GM12878 (cell line): ENCODE results near the gene TBCE. TPM values are rescaled to one million over a fixed set of nuclear protein-coding genes. Genes with fewer than 3 reads are reported as not detected.

ENCODE experiments used
- ATAC-seq: fragments of 200-7000 bp; cut with Tn5 transposase; 3 replicates; pipeline ENCODE4 v1.9.1; 2020; ENCODE audit warnings: mild to moderate bottlenecking, moderate library complexity
- BruUV-seq: library from RNA; stranded (reverse); fragments of 400-500 nt; replicated peaks from 2 replicates; lab custom pipeline; 2021; lab: Mats Ljungman, UMichigan
- CTCF ChIA-PET: fragments of 300-600 bp; sonication (Branson Sonifier 250); formaldehyde crosslinking; extraction: SDS; loops from one replicate; lab custom pipeline; 2021; ENCODE audit warnings: inconsistent platforms; lab: Yijun Ruan, JAX
- POLR2A ChIA-PET: fragments of 350-600 bp; formaldehyde crosslinking; extraction: SDS; loops from one replicate; lab custom pipeline; 2021; ENCODE audit warnings: inconsistent platforms; lab: Charles Lee
- RAD21 ChIA-PET: fragments of 300-600 bp; sonication (Branson Sonifier 250); formaldehyde crosslinking; loops from one replicate; lab custom pipeline; 2023; ENCODE audit warnings: antibody characterized with exemption; ENCODE audit not compliant: unreplicated experiment; lab: Charles Lee
- SMC1A ChIA-PET: fragments of 300-600 bp; sonication (Branson Sonifier 250); formaldehyde crosslinking; loops from one replicate; lab custom pipeline; 2023; ENCODE audit not compliant: unreplicated experiment, uncharacterized antibody; lab: Charles Lee
- DNase-seq: peaks from one replicate; pipeline ENCODE4 v3.0.0-alpha.2; 2011; ENCODE audit warnings: low read depth, low spot score
- FAIRE-seq: peaks from 3 replicates; lab custom pipeline; 2011; peaks lifted over from hg19 to GRCh38; lab: Jason Lieb, UNC
- H2AFZ ChIP-seq: 2 replicates; pipeline ENCODE4 v1.6.0; 2011; ENCODE audit warnings: low read depth, low read length, control low read depth; ENCODE audit not compliant: control insufficient read depth
- H3K27ac ChIP-seq: 2 replicates; pipeline ENCODE4 v1.5.1; 2011; ENCODE audit warnings: control low read depth; ENCODE audit not compliant: control insufficient read depth, insufficient read depth
- H3K27me3 ChIP-seq, 2 experiments: replicated peaks in 1 of 2; 2 replicates each; pipeline versions ENCODE4 v1.6.0 to v1.6.1; 2011; ENCODE audit warnings: low read length in 1 of 2; ENCODE audit not compliant: control insufficient read depth in 2 of 2, insufficient read depth in 2 of 2
- H3K36me3 ChIP-seq, 2 experiments: 2 replicates each; pipeline ENCODE4 v1.5.1; 2011; ENCODE audit warnings: low read length in 1 of 2; ENCODE audit not compliant: control insufficient read depth in 2 of 2, insufficient read depth in 2 of 2
- H3K4me1 ChIP-seq: 2 replicates; pipeline ENCODE4 v1.6.1; 2011; ENCODE audit warnings: mild to moderate bottlenecking, low read length, moderate library complexity, mixed read lengths; ENCODE audit not compliant: control insufficient read depth, insufficient read depth
- H3K4me2 ChIP-seq: 2 replicates; pipeline ENCODE4 v1.6.0; 2011; ENCODE audit warnings: control low read depth; ENCODE audit not compliant: control insufficient read depth, insufficient read depth
- H3K4me3 ChIP-seq: fragments of 200-600 bp; sonication (generic); 2 replicates; pipeline ENCODE4 v1.5.1; 2016
- H3K79me2 ChIP-seq: 2 replicates; pipeline ENCODE4 v1.6.0; 2011; ENCODE audit warnings: low read length; ENCODE audit not compliant: control insufficient read depth, insufficient read depth
- H3K9ac ChIP-seq: 2 replicates; pipeline ENCODE4 v1.8.0; 2011; ENCODE audit warnings: low read length, control low read depth, mixed read lengths; ENCODE audit not compliant: control insufficient read depth, insufficient read depth
- H3K9me3 ChIP-seq: replicated peaks from 3 replicates; pipeline ENCODE4 v1.5.1; 2011; ENCODE audit warnings: mild to moderate bottlenecking, low read length; ENCODE audit not compliant: control insufficient read depth, insufficient read depth
- H4K20me1 ChIP-seq: 2 replicates; pipeline ENCODE4 v1.6.0; 2011; ENCODE audit not compliant: control insufficient read depth, insufficient read depth
- CHD4 ChIP-seq: fragments of 200-600 bp; sonication (generic); IDR thresholded peaks from 2 replicates; pipeline ENCODE4 v1.6.1; 2016; ENCODE audit warnings: mild to moderate bottlenecking
- DPF2 ChIP-seq: fragments of 450-650 bp; IDR thresholded peaks from 2 replicates; pipeline ENCODE4 v1.6.1; 2017; ENCODE audit warnings: mild to moderate bottlenecking
- FOS ChIP-seq: IDR thresholded peaks from 3 replicates; pipeline ENCODE4 v1.6.1; 2011; ENCODE audit warnings: borderline replicate concordance; ENCODE audit not compliant: insufficient read length; ENCODE audit errors: extremely low read depth
- NR2F1 ChIP-seq: fragments of 450-650 bp; conservative IDR thresholded peaks from 2 replicates; pipeline ENCODE4 v1.6.1; 2017; ENCODE audit warnings: mild to moderate bottlenecking
- RUNX3 ChIP-seq: IDR thresholded peaks from 2 replicates; pipeline ENCODE4 v1.6.1; 2012; ENCODE audit warnings: low read length, inconsistent platforms
- SUPT20H ChIP-seq: IDR thresholded peaks from 2 replicates; pipeline ENCODE4 v1.6.1; 2011; ENCODE audit warnings: low read depth, mild to moderate bottlenecking, low read length, moderate library complexity, borderline replicate concordance; ENCODE audit not compliant: control insufficient read depth
- YBX1 ChIP-seq: fragments of 450-650 bp; IDR thresholded peaks from 2 replicates; pipeline ENCODE4 v1.6.1; 2016; ENCODE audit warnings: antibody characterized with exemption
- ZNF384 ChIP-seq: IDR thresholded peaks from 2 replicates; pipeline ENCODE4 v1.6.1; 2012; ENCODE audit warnings: low read depth, mild to moderate bottlenecking, low read length, improper control_type of control experiment, borderline replicate concordance
- WGBS: methylation state at CpG from one replicate; pipeline ENCODE4 v1.1.6; 2016; ENCODE audit warnings: low lambda C conversion rate; ENCODE audit not compliant: insufficient replicate concordance, insufficient coverage; ENCODE audit errors: missing lambda C conversion rate; 5-methylcytosine and 5-hydroxymethylcytosine counted together
- in situ Hi-C: fragments of 300-500 bp; cut with MboI; formaldehyde crosslinking; loops from 9 replicates; pipeline ENCODE4 v1.14.3; 2018; ENCODE audit warnings: mixed read lengths
- intact Hi-C: fragments of 100-400 bp; cut with micrococcal nuclease; formaldehyde crosslinking; loops from one replicate; pipeline ENCODE4 v1.14.2; 2022; ENCODE audit not compliant: unreplicated experiment
- polyA plus RNA-seq, 11 experiments: library from polyadenylated mRNA; depleted of rRNA in 4 of 11; unstranded in 6 of 11; stranded (reverse) in 5 of 11; fragments of >200 nt; fragmentation: Nextera tagmentation in 4 of 11; fragmentation: Illumina TruSeq in 1 of 11; extraction: Ambion mirVana in 4 of 11; extraction: Trizol in 1 of 11; gene quantifications; 1 replicate in 1 of 11; 2 replicates in 10 of 11; pipeline versions ENCODE4 v1.2.1 to v1.2.3, GENCODE V29; 2011 to 2016; ENCODE audit warnings: inconsistent platforms in 2 of 11, missing spikeins in 2 of 11, low read depth in 1 of 11
- total RNA-seq, 4 experiments: library from RNA; depleted of rRNA in 3 of 4; stranded (reverse); fragments of >200 nt in 3 of 4; fragmentation: Illumina TruSeq in 1 of 4; extraction: Trizol in 1 of 4; gene quantifications; 2 replicates each; pipeline versions ENCODE4 v1.2.1 to v1.2.3, GENCODE V29; 2013 to 2021
- TF ChIP-seq, protein P1 (sequence below): IDR thresholded peaks from 2 replicates; pipeline ENCODE4 v1.6.1; 2011; ENCODE audit warnings: mild to moderate bottlenecking, low read depth, low read length, moderate library complexity; ENCODE audit not compliant: insufficient replicate concordance

Gene TBCE
- total and polyA plus RNA-seq, 10 of the 15 experiments (the other 5 are each of a cell fraction or from before 2014, with no cell fraction given), result 22.7 to 48.7 (median 29.2) TPM

DNA sequence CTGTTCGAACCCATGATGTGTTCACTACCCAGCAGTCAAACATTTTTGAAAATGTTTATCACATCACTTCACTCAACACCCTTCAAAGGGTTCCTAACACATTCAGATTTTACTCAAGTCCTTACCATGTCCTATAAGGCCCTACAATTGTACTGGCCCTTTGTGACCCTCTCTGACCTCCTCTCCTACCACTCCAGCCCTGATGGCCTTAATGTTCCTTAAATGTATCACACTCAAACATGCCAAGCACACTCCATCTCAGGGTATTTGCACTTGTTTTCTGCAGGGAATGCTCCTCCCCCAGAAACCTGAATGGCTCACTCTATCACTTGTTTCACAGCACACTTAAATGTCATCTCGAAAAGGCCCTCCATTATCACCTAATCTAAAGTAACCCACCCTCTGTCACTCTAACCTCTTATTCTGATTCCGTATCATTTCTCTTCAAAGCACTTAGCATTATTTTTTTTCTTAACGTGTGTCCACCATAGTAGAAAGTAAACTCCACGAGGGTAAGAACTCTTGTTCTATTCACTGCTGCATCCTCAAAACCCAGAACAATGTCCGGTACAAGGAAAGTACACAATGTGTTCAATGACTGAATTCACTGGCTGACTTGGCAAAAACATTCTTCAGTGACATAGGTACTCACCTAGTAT lies 46.6 kb upstream of the TBCE start:
- Histone ChIP-seq H3K9me3 (no peaks in the 10 kb centered on the region; the same call in 2 of the 3 replicates), H3K4me1 (no peaks in the 10 kb centered on the region), H3K4me2 (no peak overlapping the region), H4K20me1 (peaks cover 7% of the 10 kb centered on the region), H3K9ac (no peak overlapping the region), H3K27me3 (no peaks in the 10 kb centered on the region), H3K4me3 (no peak overlapping the region), H3K79me2 (peaks cover 76% of the 10 kb centered on the region), H3K36me3 (peaks cover 1 to 22% of the 10 kb centered on the region in 2 experiments; a peak in 3 of 4 replicates), H2AFZ (no peak overlapping the region), H3K27ac (no peak overlapping the region)
- in situ Hi-C loops (no loop called here), intact Hi-C loops (no loop called here)
- ChIA-PET RAD21 (no interaction called here), POLR2A (no interaction called here), CTCF (no interaction called here), SMC1A (no interaction called here)
- FAIRE-seq (no peak), ATAC-seq (no peak), DNase-seq (no peak)
- TF ChIP-seq RUNX3 (no peak), SUPT20H (no peak), ZNF384 (no peak), DPF2 (no peak), NR2F1 (no peak), YBX1 (no peak), CHD4 (no peak), FOS (no peak)
- TF ChIP-seq, protein P1, sequence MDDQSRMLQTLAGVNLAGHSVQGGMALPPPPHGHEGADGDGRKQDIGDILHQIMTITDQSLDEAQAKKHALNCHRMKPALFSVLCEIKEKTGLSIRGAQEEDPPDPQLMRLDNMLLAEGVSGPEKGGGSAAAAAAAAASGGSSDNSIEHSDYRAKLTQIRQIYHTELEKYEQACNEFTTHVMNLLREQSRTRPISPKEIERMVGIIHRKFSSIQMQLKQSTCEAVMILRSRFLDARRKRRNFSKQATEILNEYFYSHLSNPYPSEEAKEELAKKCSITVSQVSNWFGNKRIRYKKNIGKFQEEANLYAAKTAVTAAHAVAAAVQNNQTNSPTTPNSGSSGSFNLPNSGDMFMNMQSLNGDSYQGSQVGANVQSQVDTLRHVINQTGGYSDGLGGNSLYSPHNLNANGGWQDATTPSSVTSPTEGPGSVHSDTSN, result no peak
- TSS peak; percentile 33 for BruUV-seq
- WGBS, result 81% methylated on average over 6 of the region's 6 CpGs
